Body of pancreas (tissue), 4 donors: ENCODE measurements around the gene FN3K. TPM values are rescaled to one million over a fixed set of nuclear protein-coding genes. Genes with fewer than 3 reads are reported as not detected.

Source experiments
- ATAC-seq: fragments of 150-250 bp; one replicate; pipeline ENCODE4 v1.9.1; 2016
- DNase-seq, 4 donors: peaks; one replicate each; pipeline ENCODE4 v3.0.0-alpha.2; 2019
- H3K27ac ChIP-seq, 4 donors: fragments of 200-600 bp; sonication (generic); 1 replicate in 3 of 4; 2 replicates in 1 of 4; pipeline versions ENCODE4 v1.5.1 to v1.6.1; 2016 to 2019; ENCODE audit warnings: mild to moderate bottlenecking in 1 of 4, mixed read lengths in 1 of 4, moderate library complexity in 1 of 4
- H3K27me3 ChIP-seq, 2 donors: fragments of 200-600 bp; sonication (generic); one replicate each; pipeline ENCODE4 v1.6.0; 2016; ENCODE audit warnings: mild to moderate bottlenecking in 1 of 2
- H3K36me3 ChIP-seq, 2 donors: fragments of 200-600 bp; sonication (generic); replicated peaks in 1 of 2; 2 replicates each; pipeline ENCODE4 v1.5.1; 2016; ENCODE audit warnings: low read depth in 2 of 2; ENCODE audit not compliant: insufficient read depth in 1 of 2
- H3K4me1 ChIP-seq: fragments of 200-600 bp; sonication (generic); one replicate; pipeline ENCODE4 v1.6.0; 2016
- H3K4me3 ChIP-seq, 2 donors: fragments of 200-600 bp; sonication (generic); 1 replicate in 1 of 2; 2 replicates in 1 of 2; pipeline ENCODE4 v1.5.1; 2016 to 2019
- H3K9me3 ChIP-seq, 3 donors: fragments of 200-600 bp; sonication (generic); 1 replicate in 2 of 3; 2 replicates in 1 of 3; pipeline ENCODE4 v1.5.1; 2016
- CTCF ChIP-seq, 7 experiments: fragments of 450-650 bp in 4 of 7; fragments of 200-600 bp in 3 of 7; sonication (generic) in 3 of 7; IDR thresholded peaks; one replicate each; pipeline ENCODE4 v1.5.1; 2016 to 2019; ENCODE audit warnings: antibody characterized with exemption in 7 of 7
- POLR2A ChIP-seq, 3 donors: fragments of 450-650 bp; IDR thresholded peaks; one replicate each; pipeline ENCODE4 v1.6.1; 2016; ENCODE audit warnings: antibody characterized with exemption in 3 of 3, mild to moderate bottlenecking in 2 of 3
- WGBS, 2 donors: methylation state at CpG; one replicate each; pipeline ENCODE4 v1.1.5; 2017; 5-methylcytosine and 5-hydroxymethylcytosine counted together
- intact Hi-C: fragments of 100-400 bp; cut with DNase I; formaldehyde crosslinking; loops from one replicate; pipeline ENCODE4 v1.15.1; 2023
- total RNA-seq, 2 donors: library from RNA; depleted of rRNA; stranded (reverse); fragments of >200 nt; gene quantifications; one replicate each; pipeline ENCODE4 v1.1.0, GENCODE V29; 2016

The FN3K gene
- total RNA-seq, 2 donors from 2014 or later: 15.2 to 29.1 TPM

- intact Hi-C loops: no loop called here
- Histone ChIP-seq H3K27ac (no peak overlapping the region), H3K9me3 (no peaks in the 10 kb centered on the region), H3K4me3 (no peak overlapping the region), H3K4me1 (peaks cover 13% of the 10 kb centered on the region), H3K36me3 (no peaks in the 10 kb centered on the region), H3K27me3 (no peaks in the 10 kb centered on the region)
- ATAC-seq (no peak), DNase-seq (no peak)
- WGBS, 2 donors: 56 to 63% methylated on average over 8 of the region's 8 CpGs
- TF ChIP-seq CTCF (IDR thresholded peaks at IDR 0.05) (no peak), POLR2A (IDR thresholded peaks at IDR 0.05) (no peak)
Measured at GRCh38 chr17:82753201-82753464, 17.7 kb downstream of the FN3K start.

- Histone ChIP-seq H3K4me1 (peaks cover 13% of the 10 kb centered on the region), H3K9me3 (no peaks in the 10 kb centered on the region), H3K27ac (no peak overlapping the region), H3K36me3 (no peaks in the 10 kb centered on the region), H3K27me3 (no peaks in the 10 kb centered on the region), H3K4me3 (no peak overlapping the region)
- TF ChIP-seq POLR2A (IDR thresholded peaks at IDR 0.05) (no peak), CTCF (IDR thresholded peaks at IDR 0.05) (no peak)
- ATAC-seq (no peak), DNase-seq (no peak)
- intact Hi-C loops: no loop called here
- 82 to 86% methylated on average over 17 to 19 of the region's 19 CpGs for WGBS, 2 donors
Measured at GRCh38 chr17:82754297-82755208, 19.1 kb downstream of the FN3K start.

- H3K4me3 ChIP-seq: no peak overlapping the region
- no peak overlapping the region for H3K27ac ChIP-seq
- 79 to 84% methylated on average over 7 of the region's 7 CpGs for WGBS, 2 donors
- H3K4me1 ChIP-seq: peaks cover 13% of the 10 kb centered on the region
- intact Hi-C loops: no loop called here
- ATAC-seq (no peak), DNase-seq (no peak)
- no peaks in the 10 kb centered on the region for H3K27me3 ChIP-seq
- TF ChIP-seq CTCF (IDR thresholded peaks at IDR 0.05) (no peak), POLR2A (IDR thresholded peaks at IDR 0.05) (no peak)
- no peaks in the 10 kb centered on the region for H3K36me3 ChIP-seq
- H3K9me3 ChIP-seq: no peaks in the 10 kb centered on the region
Measured at GRCh38 chr17:82756166-82756565, 20.8 kb downstream of the FN3K start.

- H3K27ac ChIP-seq: no peak overlapping the region
- no peaks in the 10 kb centered on the region for H3K27me3 ChIP-seq
- intact Hi-C loops: no loop called here
- no peak for ATAC-seq
- H3K4me3 ChIP-seq: no peak overlapping the region
- H3K9me3 ChIP-seq: no peaks in the 10 kb centered on the region
- H3K4me1 ChIP-seq: no peaks in the 10 kb centered on the region
- TF ChIP-seq POLR2A (IDR thresholded peaks at IDR 0.05) (no peak), CTCF (IDR thresholded peaks at IDR 0.05) (no peak)
- 62 to 80% methylated on average over 12 to 13 of the region's 13 CpGs for WGBS, 2 donors
- peaks cover 0 to 5% of the 10 kb centered on the region in 2 donors for H3K36me3 ChIP-seq
- no peak for DNase-seq
Measured at GRCh38 chr17:82765371-82765770, 30.0 kb downstream of the FN3K start.
